T-helper 17 cell (primary cell): ENCODE data around the gene KLF9. TPM values are rescaled to one million over a fixed set of nuclear protein-coding genes. Genes with fewer than 3 reads are reported as not detected.

Source experiments
- ATAC-seq: fragments of 150-1000 bp; cut with Tn5 transposase; 2 replicates; pipeline ENCODE4 v1.10.0; 2021; ENCODE audit warnings: mild to moderate bottlenecking, moderate library complexity
- DNase-seq, 3 donors: peaks; one replicate each; pipeline versions ENCODE4 v3.0.0 to v3.0.0-alpha.2; 2020 to 2021
- H3K9me3 ChIP-seq: one replicate; pipeline ENCODE4 v1.7.0; 2013; ENCODE audit warnings: low read length, mild to moderate bottlenecking; ENCODE audit not compliant: control insufficient read depth, poor library complexity, severe bottlenecking
- H3K27ac Mint-ChIP-seq: one replicate; pipeline ENCODE4 v1.8.0; 2022; ENCODE audit warnings: mild to moderate bottlenecking, moderate library complexity, mixed read lengths
- H3K27me3 Mint-ChIP-seq: one replicate; pipeline ENCODE4 v1.8.0; 2022; ENCODE audit warnings: mixed read lengths
- H3K36me3 Mint-ChIP-seq: one replicate; pipeline ENCODE4 v1.8.0; 2022; ENCODE audit warnings: low read depth, mixed read lengths
- H3K4me1 Mint-ChIP-seq: one replicate; pipeline ENCODE4 v1.8.0; 2022; ENCODE audit warnings: mild to moderate bottlenecking, mixed read lengths
- H3K4me3 Mint-ChIP-seq: one replicate; pipeline ENCODE4 v1.8.0; 2022; ENCODE audit warnings: mild to moderate bottlenecking, moderate library complexity, mixed read lengths
- total RNA-seq, 4 donors: library from RNA in 2 of 4; stranded (reverse) in 2 of 4; gene quantifications; one replicate each; pipeline ENCODE4 v1.2.3 and lab custom pipeline; 2022 to 2026

The KLF9 gene
- total RNA-seq: 10 to 100 TPM; 78.0 to 82.7 TPM
- 59.1 to 260 reads per million in 2 donors for total RNA-seq (lab: John Stamatoyannopoulos, UW)

- Mint-ChIP-seq H3K4me1 (peaks cover 35% of the 10 kb centered on the region), H3K27me3 (no peaks in the 10 kb centered on the region), H3K4me3 (peak within 1 kb of the TSS; percentile 96), H3K36me3 (no peaks in the 10 kb centered on the region), H3K27ac (peak within 1 kb of the TSS; percentile 98)
- peak; percentile 85 for ATAC-seq
- DNase-seq: peak; percentile 73 to 84 (median 78)
- H3K9me3 ChIP-seq: no peaks in the 10 kb centered on the region
These were observed at the start of gene KLF9 for GRCh38 chr9:70413799-70414775. TSS of gene KLF9 (minus strand) at chr9:70414657. CDS start at chr9:70413363, 1,294 bp downstream.

GRCh38 chr9:70463877-70464276 lies 49.4 kb upstream of the KLF9 start:
- H3K9me3 ChIP-seq: no peaks in the 10 kb centered on the region
- Mint-ChIP-seq H3K36me3 (peaks cover 2% of the 10 kb centered on the region), H3K4me1 (peaks cover 17% of the 10 kb centered on the region), H3K27ac (no peak overlapping the region), H3K27me3 (no peaks in the 10 kb centered on the region), H3K4me3 (no peak overlapping the region)
- ATAC-seq (no peak), DNase-seq (no peak)

GRCh38 chr9:70462300-70462699 lies 47.8 kb upstream of the KLF9 start:
- Mint-ChIP-seq H3K27ac (peak overlapping the region; percentile 49), H3K36me3 (peaks cover 2% of the 10 kb centered on the region), H3K27me3 (no peaks in the 10 kb centered on the region), H3K4me3 (no peak overlapping the region), H3K4me1 (peaks cover 9% of the 10 kb centered on the region)
- DNase-seq (no peak), ATAC-seq (no peak)
- no peaks in the 10 kb centered on the region for H3K9me3 ChIP-seq

GRCh38 chr9:70457235-70457634 lies 42.8 kb upstream of the KLF9 start:
- ATAC-seq: no peak
- no peak for DNase-seq
- H3K27me3 Mint-ChIP-seq: no peaks in the 10 kb centered on the region
- H3K36me3 Mint-ChIP-seq: no peaks in the 10 kb centered on the region
- H3K4me3 Mint-ChIP-seq: no peak overlapping the region
- no peaks in the 10 kb centered on the region for H3K9me3 ChIP-seq
- H3K27ac Mint-ChIP-seq: no peak overlapping the region
- peaks cover 7% of the 10 kb centered on the region for H3K4me1 Mint-ChIP-seq

GRCh38 chr9:70455993-70456704 lies 41.7 kb upstream of the KLF9 start:
- no peak overlapping the region for H3K4me3 Mint-ChIP-seq
- H3K9me3 ChIP-seq: no peaks in the 10 kb centered on the region
- no peaks in the 10 kb centered on the region for H3K27me3 Mint-ChIP-seq
- ATAC-seq (no peak), DNase-seq (no peak)
- H3K27ac Mint-ChIP-seq: no peak overlapping the region
- H3K36me3 Mint-ChIP-seq: no peaks in the 10 kb centered on the region
- H3K4me1 Mint-ChIP-seq: peaks cover 4% of the 10 kb centered on the region

GRCh38 chr9:70452365-70452764 lies 37.9 kb upstream of the KLF9 start:
- no peaks in the 10 kb centered on the region for H3K9me3 ChIP-seq
- Mint-ChIP-seq H3K36me3 (peaks cover 2% of the 10 kb centered on the region), H3K27ac (no peak overlapping the region), H3K4me3 (no peak overlapping the region), H3K27me3 (peaks cover 5% of the 10 kb centered on the region), H3K4me1 (peaks cover 4% of the 10 kb centered on the region)
- ATAC-seq (no peak), DNase-seq (no peak)

- Mint-ChIP-seq H3K27me3 (peaks cover 5% of the 10 kb centered on the region), H3K4me3 (no peak overlapping the region), H3K4me1 (peaks cover 4% of the 10 kb centered on the region), H3K36me3 (peaks cover 2% of the 10 kb centered on the region), H3K27ac (no peak overlapping the region)
- ATAC-seq (no peak), DNase-seq (no peak)
- no peaks in the 10 kb centered on the region for H3K9me3 ChIP-seq
These were observed 37.3 kb upstream of the KLF9 start for GRCh38 chr9:70451765-70452164.

- Mint-ChIP-seq H3K4me3 (no peak overlapping the region), H3K36me3 (peaks cover 2% of the 10 kb centered on the region), H3K27ac (no peak overlapping the region), H3K27me3 (peaks cover 5% of the 10 kb centered on the region), H3K4me1 (peaks cover 3% of the 10 kb centered on the region)
- H3K9me3 ChIP-seq: no peaks in the 10 kb centered on the region
- ATAC-seq (no peak), DNase-seq (no peak)
These were observed 36.3 kb upstream of the KLF9 start for GRCh38 chr9:70450738-70451137.

- ATAC-seq: no peak
- Mint-ChIP-seq H3K4me1 (no peaks in the 10 kb centered on the region), H3K4me3 (no peak overlapping the region), H3K27ac (no peak overlapping the region), H3K27me3 (peaks cover 5% of the 10 kb centered on the region), H3K36me3 (peaks cover 2% of the 10 kb centered on the region)
- no peaks in the 10 kb centered on the region for H3K9me3 ChIP-seq
- DNase-seq: no peak
These were observed 35.0 kb upstream of the KLF9 start for GRCh38 chr9:70449461-70449860.

- Mint-ChIP-seq H3K4me3 (no peak overlapping the region), H3K4me1 (no peaks in the 10 kb centered on the region), H3K27me3 (peaks cover 5% of the 10 kb centered on the region), H3K27ac (no peak overlapping the region), H3K36me3 (peaks cover 2% of the 10 kb centered on the region)
- no peak for ATAC-seq
- H3K9me3 ChIP-seq: no peaks in the 10 kb centered on the region
- DNase-seq: no peak
These were observed 34.5 kb upstream of the KLF9 start for GRCh38 chr9:70448919-70449318.

GRCh38 chr9:70444904-70445303 lies 30.4 kb upstream of the KLF9 start:
- Mint-ChIP-seq H3K27me3 (peaks cover 5% of the 10 kb centered on the region), H3K4me3 (no peak overlapping the region), H3K27ac (no peak overlapping the region), H3K4me1 (peaks cover 3% of the 10 kb centered on the region), H3K36me3 (peaks cover 2% of the 10 kb centered on the region)
- DNase-seq: no peak
- no peaks in the 10 kb centered on the region for H3K9me3 ChIP-seq
- ATAC-seq: no peak

GRCh38 chr9:70442328-70442848 lies 27.9 kb upstream of the KLF9 start:
- Mint-ChIP-seq H3K27ac (no peak overlapping the region), H3K27me3 (peaks cover 15% of the 10 kb centered on the region), H3K4me3 (no peak overlapping the region), H3K4me1 (peaks cover 8% of the 10 kb centered on the region), H3K36me3 (no peaks in the 10 kb centered on the region)
- no peak for DNase-seq
- no peaks in the 10 kb centered on the region for H3K9me3 ChIP-seq
- no peak for ATAC-seq

GRCh38 chr9:70441622-70442021 lies 27.2 kb upstream of the KLF9 start:
- H3K27me3 Mint-ChIP-seq: peaks cover 15% of the 10 kb centered on the region
- H3K27ac Mint-ChIP-seq: no peak overlapping the region
- no peaks in the 10 kb centered on the region for H3K9me3 ChIP-seq
- DNase-seq (no peak), ATAC-seq (no peak)
- H3K36me3 Mint-ChIP-seq: no peaks in the 10 kb centered on the region
- H3K4me3 Mint-ChIP-seq: no peak overlapping the region
- H3K4me1 Mint-ChIP-seq: peaks cover 8% of the 10 kb centered on the region
